Measurements from ENCODE around the gene RAD52. TPM values are rescaled to one million over a fixed set of nuclear protein-coding genes. Genes with fewer than 3 reads are reported as not detected.

Gene RAD52
- total RNA-seq, 5 donors from 2014 or later (not counting 1 experiment from before 2014, with no cell fraction given): 12.7 to 28.4 (median 18.3) TPM

- Mint-ChIP-seq H3K4me3 (no peak overlapping the region), H3K27ac (no peak overlapping the region), H3K27me3 (no peaks in the 10 kb centered on the region), H3K36me3 (no peaks in the 10 kb centered on the region), H3K4me1 (no peaks in the 10 kb centered on the region), H3K9me3 (no peaks in the 10 kb centered on the region)
- POLR2A ChIA-PET: no interaction called here
- peaks cover 0 to 4% of the 10 kb centered on the region in 2 experiments for H3K27me3 ChIP-seq (replicated peaks in 1 of 2; ENCODE audit: control insufficient read depth in 2 of 2, extremely low read depth in 1 of 2, insufficient read depth in 2 of 2, low read length in 1 of 2)
- H3K4me1 ChIP-seq (ENCODE audit: control insufficient read depth in 1 of 2, extremely low read depth in 1 of 2, insufficient read depth in 2 of 2, low read length in 2 of 2): no peaks in the 10 kb centered on the region
- no peak overlapping the region for H3K27ac ChIP-seq (ENCODE audit: low read length)
- no peaks in the 10 kb centered on the region for H3K9me3 ChIP-seq
- no CpG with 5 or more reads among the region's 4 CpGs for WGBS (ENCODE audit: insufficient coverage)
- DNase-seq (no peak), ATAC-seq (replicated peaks in 1 of 4) (no peak)
- CTCF ChIA-PET: no interaction called here
- no peaks in the 10 kb centered on the region for H3K36me3 ChIP-seq (ENCODE audit: control insufficient read depth in 2 of 2, extremely low read depth in 1 of 2, insufficient read depth in 1 of 2, low read length in 1 of 2)
- H3K4me3 ChIP-seq (ENCODE audit: control insufficient read depth in 1 of 2, extremely low read depth in 1 of 2, low read length in 1 of 2): no peak overlapping the region
Measured at GRCh38 chr12:971991-972390, 22.5 kb upstream of the RAD52 start.

GRCh38 chr12:969821-970220, 20.3 kb upstream of the RAD52 start:
- POLR2A ChIA-PET: no interaction called here
- Mint-ChIP-seq H3K27ac (no peak overlapping the region), H3K27me3 (no peaks in the 10 kb centered on the region), H3K9me3 (no peaks in the 10 kb centered on the region), H3K4me1 (no peaks in the 10 kb centered on the region), H3K36me3 (no peaks in the 10 kb centered on the region), H3K4me3 (no peak overlapping the region)
- ATAC-seq (replicated peaks in 1 of 4) (no peak), DNase-seq (no peak)
- Histone ChIP-seq H3K27ac (ENCODE audit: low read length) (no peak overlapping the region), H3K4me1 (ENCODE audit: control insufficient read depth in 1 of 2, extremely low read depth in 1 of 2, insufficient read depth in 2 of 2, low read length in 2 of 2) (no peaks in the 10 kb centered on the region), H3K27me3 (replicated peaks in 1 of 2; ENCODE audit: control insufficient read depth in 2 of 2, extremely low read depth in 1 of 2, insufficient read depth in 2 of 2, low read length in 1 of 2) (peaks cover 0 to 4% of the 10 kb centered on the region in 2 experiments), H3K9me3 (no peaks in the 10 kb centered on the region), H3K4me3 (ENCODE audit: control insufficient read depth in 1 of 2, extremely low read depth in 1 of 2, low read length in 1 of 2) (no peak overlapping the region), H3K36me3 (ENCODE audit: control insufficient read depth in 2 of 2, extremely low read depth in 1 of 2, insufficient read depth in 1 of 2, low read length in 1 of 2) (no peaks in the 10 kb centered on the region)
- WGBS (ENCODE audit: insufficient coverage): no CpG with 5 or more reads among the region's 8 CpGs
- CTCF ChIA-PET: no interaction called here

GRCh38 chr12:968545-968944, 19.1 kb upstream of the RAD52 start:
- Histone ChIP-seq H3K4me1 (ENCODE audit: control insufficient read depth in 1 of 2, extremely low read depth in 1 of 2, insufficient read depth in 2 of 2, low read length in 2 of 2) (no peaks in the 10 kb centered on the region), H3K27me3 (replicated peaks in 1 of 2; ENCODE audit: control insufficient read depth in 2 of 2, extremely low read depth in 1 of 2, insufficient read depth in 2 of 2, low read length in 1 of 2) (peaks cover 0 to 6% of the 10 kb centered on the region in 2 experiments), H3K36me3 (ENCODE audit: control insufficient read depth in 2 of 2, extremely low read depth in 1 of 2, insufficient read depth in 1 of 2, low read length in 1 of 2) (no peaks in the 10 kb centered on the region), H3K27ac (ENCODE audit: low read length) (no peak overlapping the region), H3K4me3 (ENCODE audit: control insufficient read depth in 1 of 2, extremely low read depth in 1 of 2, low read length in 1 of 2) (no peak overlapping the region), H3K9me3 (no peaks in the 10 kb centered on the region)
- ATAC-seq (replicated peaks in 1 of 4) (no peak), DNase-seq (no peak)
- Mint-ChIP-seq H3K27ac (no peak overlapping the region), H3K4me1 (no peaks in the 10 kb centered on the region), H3K9me3 (no peaks in the 10 kb centered on the region), H3K36me3 (no peaks in the 10 kb centered on the region), H3K4me3 (no peak overlapping the region), H3K27me3 (no peaks in the 10 kb centered on the region)
- POLR2A ChIA-PET: interaction anchor here in 1 of 2 donors (0.7 kb wide), 1 partner anchor 94 kb away, joined by 3 read pairs; no protein-coding TSS in a partner anchor
- CTCF ChIA-PET: no interaction called here
- 100% methylated on average over 1 of the region's 4 CpGs for WGBS (ENCODE audit: insufficient coverage)

GRCh38 chr12:967641-968040, 18.1 kb upstream of the RAD52 start:
- no peaks in the 10 kb centered on the region for H3K27me3 Mint-ChIP-seq
- DNase-seq (no peak), ATAC-seq (replicated peaks in 1 of 4) (no peak)
- CTCF ChIA-PET: no interaction called here
- H3K9me3 Mint-ChIP-seq: no peaks in the 10 kb centered on the region
- no peaks in the 10 kb centered on the region for H3K4me1 ChIP-seq (ENCODE audit: control insufficient read depth in 1 of 2, extremely low read depth in 1 of 2, insufficient read depth in 2 of 2, low read length in 2 of 2)
- H3K4me3 ChIP-seq (ENCODE audit: control insufficient read depth in 1 of 2, extremely low read depth in 1 of 2, low read length in 1 of 2): no peak overlapping the region
- no peaks in the 10 kb centered on the region for H3K4me1 Mint-ChIP-seq
- POLR2A ChIA-PET: interaction anchor here in 1 of 2 donors (0.7 kb wide), 1 partner anchor 93 kb away, joined by 3 read pairs; no protein-coding TSS in a partner anchor
- no peak overlapping the region for H3K4me3 Mint-ChIP-seq
- no peaks in the 10 kb centered on the region for H3K9me3 ChIP-seq
- peaks cover 0 to 6% of the 10 kb centered on the region in 2 experiments for H3K27me3 ChIP-seq (replicated peaks in 1 of 2; ENCODE audit: control insufficient read depth in 2 of 2, extremely low read depth in 1 of 2, insufficient read depth in 2 of 2, low read length in 1 of 2)
- H3K27ac ChIP-seq (ENCODE audit: low read length): no peak overlapping the region
- no peaks in the 10 kb centered on the region for H3K36me3 ChIP-seq (ENCODE audit: control insufficient read depth in 2 of 2, extremely low read depth in 1 of 2, insufficient read depth in 1 of 2, low read length in 1 of 2)
- no peaks in the 10 kb centered on the region for H3K36me3 Mint-ChIP-seq
- H3K27ac Mint-ChIP-seq: no peak overlapping the region
- 94% methylated on average over 2 of the region's 9 CpGs for WGBS (ENCODE audit: insufficient coverage)

GRCh38 chr12:966724-967123, 17.2 kb upstream of the RAD52 start:
- no peak for DNase-seq
- POLR2A ChIA-PET: no interaction called here
- Histone ChIP-seq H3K9me3 (no peaks in the 10 kb centered on the region), H3K27ac (ENCODE audit: low read length) (no peak overlapping the region), H3K36me3 (ENCODE audit: control insufficient read depth in 2 of 2, extremely low read depth in 1 of 2, insufficient read depth in 1 of 2, low read length in 1 of 2) (no peaks in the 10 kb centered on the region), H3K27me3 (replicated peaks in 1 of 2; ENCODE audit: control insufficient read depth in 2 of 2, extremely low read depth in 1 of 2, insufficient read depth in 2 of 2, low read length in 1 of 2) (peaks cover 0 to 6% of the 10 kb centered on the region in 2 experiments), H3K4me3 (ENCODE audit: control insufficient read depth in 1 of 2, extremely low read depth in 1 of 2, low read length in 1 of 2) (no peak overlapping the region), H3K4me1 (ENCODE audit: control insufficient read depth in 1 of 2, extremely low read depth in 1 of 2, insufficient read depth in 2 of 2, low read length in 2 of 2) (no peaks in the 10 kb centered on the region)
- Mint-ChIP-seq H3K4me1 (no peaks in the 10 kb centered on the region), H3K27ac (no peak overlapping the region), H3K27me3 (no peaks in the 10 kb centered on the region), H3K4me3 (no peak overlapping the region), H3K9me3 (no peaks in the 10 kb centered on the region), H3K36me3 (no peaks in the 10 kb centered on the region)
- no CpG with 5 or more reads among the region's 6 CpGs for WGBS (ENCODE audit: insufficient coverage)
- CTCF ChIA-PET: interaction anchor here in 1 of 2 donors (0.7 kb wide), 1 partner anchor 210 kb away, joined by 3 read pairs; no protein-coding TSS in a partner anchor
- ATAC-seq (replicated peaks in 1 of 4): no peak

GRCh38 chr12:958588-959123, 9.2 kb upstream of the RAD52 start:
- WGBS (ENCODE audit: insufficient coverage): 78% methylated on average over 4 of the region's 8 CpGs

More at GRCh38 chr12:958588-959123, 9.2 kb upstream of the RAD52 start:
- ATAC-seq (replicated peaks in 1 of 4): no peak
- Mint-ChIP-seq H3K27ac (no peak overlapping the region), H3K27me3 (no peaks in the 10 kb centered on the region), H3K36me3 (no peaks in the 10 kb centered on the region), H3K4me1 (no peaks in the 10 kb centered on the region), H3K9me3 (no peaks in the 10 kb centered on the region), H3K4me3 (no peak overlapping the region)
- POLR2A ChIA-PET: no interaction called here
- H3K4me3 ChIP-seq (ENCODE audit: control insufficient read depth in 1 of 2, extremely low read depth in 1 of 2, low read length in 1 of 2): no peak overlapping the region
- no peak for DNase-seq
- H3K4me1 ChIP-seq (ENCODE audit: control insufficient read depth in 1 of 2, extremely low read depth in 1 of 2, insufficient read depth in 2 of 2, low read length in 2 of 2): no peaks in the 10 kb centered on the region
- no peaks in the 10 kb centered on the region for H3K9me3 ChIP-seq
- CTCF ChIA-PET: interaction anchor here in 1 of 2 donors (0.6 kb wide), 1 partner anchor 16 kb away, joined by 3 read pairs; no protein-coding TSS in a partner anchor
- H3K36me3 ChIP-seq (ENCODE audit: control insufficient read depth in 2 of 2, extremely low read depth in 1 of 2, insufficient read depth in 1 of 2, low read length in 1 of 2): no peaks in the 10 kb centered on the region
- H3K27me3 ChIP-seq (replicated peaks in 1 of 2; ENCODE audit: control insufficient read depth in 2 of 2, extremely low read depth in 1 of 2, insufficient read depth in 2 of 2, low read length in 1 of 2): no peaks in the 10 kb centered on the region
- no peak overlapping the region for H3K27ac ChIP-seq (ENCODE audit: low read length)

All from T-cell (primary cell).